GM21360 (cell line): Measurements from ENCODE around the gene CLINT1.
"Not testable (repeated sequence)": the region's sequence is repeated elsewhere in the genome, so short reads cannot be mapped to it uniquely, and the experiment has no call there.

Source experiments
- ATAC-seq: cut with Tn5 transposase; IDR thresholded peaks from one replicate; pipeline ENCODE4 v1.9.1; 2021; ENCODE audit warnings: mild to moderate bottlenecking, moderate library complexity; ENCODE audit not compliant: unreplicated experiment

Gene CLINT1

DNA sequence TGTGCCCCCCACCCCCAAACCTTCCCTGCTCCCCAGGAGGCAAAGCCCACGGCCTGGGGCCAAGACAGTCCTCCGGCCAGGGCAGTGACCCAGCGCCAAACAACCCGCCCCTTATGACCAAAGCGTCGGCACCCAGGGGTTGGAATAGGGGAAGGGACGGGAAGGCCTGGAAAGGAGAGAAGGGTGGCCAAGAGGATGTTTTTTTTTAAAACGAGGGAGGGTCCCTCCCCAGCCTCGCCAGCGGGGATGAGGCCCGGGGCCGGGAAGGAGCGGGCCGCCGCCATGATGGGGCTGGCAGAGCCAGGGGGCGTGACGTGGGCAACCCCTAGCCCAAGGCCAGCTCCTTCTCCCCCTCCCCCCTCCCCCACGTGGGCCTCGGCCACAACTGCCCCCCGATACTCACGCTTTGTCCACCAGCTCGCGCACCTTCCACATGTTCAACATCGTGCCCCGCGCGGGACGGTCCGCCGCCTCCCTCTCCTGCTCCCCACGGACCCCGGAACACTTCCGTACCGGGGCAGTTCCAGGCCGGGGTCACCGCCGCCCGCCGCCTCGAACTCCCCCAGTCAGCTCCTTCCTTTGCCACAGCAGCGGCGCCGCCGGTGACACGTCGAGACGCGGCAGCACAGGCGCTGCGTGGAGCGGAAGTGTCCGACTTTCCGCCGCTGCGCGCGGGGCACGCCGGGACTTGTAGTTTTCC is at the start of gene CLINT1:
Gene CLINT1 (minus strand): TSS at position 619 of the 700 bp plus-strand sequence. CDS start 175 bp downstream, at position 444.
- ATAC-seq = peak; percentile 55

DNA sequence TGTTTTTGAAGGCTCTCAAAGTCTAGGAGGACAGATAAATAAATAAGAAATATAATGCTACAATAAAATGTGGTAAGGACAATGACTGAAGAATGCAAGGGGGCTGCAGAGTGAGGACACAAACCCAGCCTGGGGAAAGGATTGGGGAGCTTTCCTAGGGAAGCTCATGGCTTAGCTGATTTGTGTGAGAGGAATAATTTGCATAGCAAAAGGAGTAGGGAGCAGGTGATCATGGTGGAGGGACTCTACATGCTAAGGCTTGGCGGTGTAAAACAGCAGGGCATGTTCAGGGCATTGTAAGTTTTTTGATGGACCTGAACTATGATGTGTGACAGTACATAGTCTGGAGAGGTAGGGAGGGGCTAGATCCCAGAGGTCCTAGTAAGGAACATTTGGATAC is 49.5 kb upstream of the CLINT1 start:
- ATAC-seq = no peak

- no peak for ATAC-seq
Observed at GRCh38 chr5:157907479-157907878, 48.5 kb upstream of the CLINT1 start.

GRCh38 chr5:157903117-157903450 is 44.1 kb upstream of the CLINT1 start:
- no peak for ATAC-seq

- ATAC-seq = no peak
Observed at GRCh38 chr5:157902449-157903116, 43.6 kb upstream of the CLINT1 start.

DNA sequence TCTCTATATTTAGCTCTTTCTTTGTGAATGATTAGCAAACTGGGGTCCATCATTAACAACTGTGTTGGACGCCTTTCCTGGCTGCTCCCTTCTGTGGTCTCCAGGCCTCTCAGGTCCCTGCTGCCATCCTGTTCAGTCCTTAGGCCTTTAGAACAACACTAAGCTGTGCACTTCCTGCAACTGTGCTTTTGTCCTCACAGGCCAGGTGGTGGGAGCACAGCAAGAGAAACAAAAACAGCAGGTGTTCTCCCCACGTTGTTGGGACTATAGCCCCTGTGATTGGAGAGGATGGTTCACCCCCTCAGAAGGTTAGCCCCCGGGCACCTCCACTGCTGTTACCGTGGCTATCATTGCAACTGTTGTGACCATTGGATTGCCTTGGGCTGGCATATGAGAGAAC is 41.7 kb upstream of the CLINT1 start:
- ATAC-seq = no peak

GRCh38 chr5:157893611-157894010 is 34.7 kb upstream of the CLINT1 start:
- no peak for ATAC-seq

GRCh38 chr5:157892974-157893373 is 34.0 kb upstream of the CLINT1 start:
- no peak for ATAC-seq

DNA sequence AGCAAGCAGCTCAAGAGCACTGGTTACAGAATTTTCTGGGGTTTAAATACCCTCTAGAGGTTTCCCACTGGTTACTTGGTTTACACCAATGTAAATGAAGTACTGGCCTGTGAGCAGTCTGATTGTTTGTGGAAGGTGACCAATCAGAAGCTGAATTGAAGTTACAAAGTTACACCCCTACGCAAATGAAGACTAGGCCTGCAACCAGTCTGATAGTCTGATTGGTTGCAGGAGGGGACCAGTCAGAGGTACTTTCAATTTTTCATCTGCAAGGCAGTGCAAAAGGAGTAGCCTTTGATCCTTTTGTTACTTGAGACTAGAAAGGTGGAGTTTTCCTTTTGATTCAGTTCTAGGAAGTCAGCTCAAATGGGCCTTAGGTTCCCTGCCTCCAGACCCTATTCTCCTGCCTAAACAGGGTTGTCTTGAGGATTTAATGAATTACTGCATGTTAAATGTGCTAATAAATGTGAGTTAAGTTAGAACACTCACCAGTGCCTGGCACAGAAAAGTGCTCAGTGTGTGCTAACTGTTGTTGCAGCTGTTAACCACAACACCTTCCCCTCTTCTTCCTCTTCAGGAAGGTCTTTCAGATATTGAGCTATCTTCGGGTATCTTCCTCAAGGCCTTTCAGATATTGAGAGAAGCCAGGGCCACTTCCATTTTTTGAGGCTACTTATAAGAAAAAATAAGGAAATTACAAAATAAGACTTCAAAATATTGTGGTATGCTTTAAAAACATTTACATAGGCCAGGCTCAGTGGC is 32.1 kb upstream of the CLINT1 start:
- no peak for ATAC-seq

GRCh38 chr5:157888814-157889532 is 30.0 kb upstream of the CLINT1 start:
- ATAC-seq = no peak

- no peak for ATAC-seq
Observed at GRCh38 chr5:157886796-157887380, 27.9 kb upstream of the CLINT1 start.

DNA sequence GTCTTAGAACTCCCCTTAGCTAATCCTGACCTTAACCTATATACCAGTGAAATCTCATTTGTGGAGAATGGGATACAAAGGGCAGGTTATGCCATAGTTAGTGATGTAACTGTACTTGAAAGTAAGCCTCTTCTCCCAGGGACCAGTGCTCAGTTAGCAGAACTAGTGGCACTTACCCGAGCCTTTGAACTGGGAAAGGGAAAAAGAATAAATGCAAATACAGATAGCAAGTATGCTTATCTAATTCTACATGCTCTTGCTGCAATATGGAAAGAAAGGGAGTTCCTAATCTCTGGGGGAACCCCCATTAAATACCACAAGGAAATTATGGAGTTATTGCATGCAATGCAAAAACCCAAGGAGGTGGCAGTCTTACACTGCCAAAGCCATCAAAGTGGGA is 26.1 kb upstream of the CLINT1 start:
- ATAC-seq = not testable (repeated sequence)

GRCh38 chr5:157881498-157881897 is 22.6 kb upstream of the CLINT1 start:
- not testable (repeated sequence) for ATAC-seq

- no peak for ATAC-seq
Observed at GRCh38 chr5:157877821-157878220, 18.9 kb upstream of the CLINT1 start.

DNA sequence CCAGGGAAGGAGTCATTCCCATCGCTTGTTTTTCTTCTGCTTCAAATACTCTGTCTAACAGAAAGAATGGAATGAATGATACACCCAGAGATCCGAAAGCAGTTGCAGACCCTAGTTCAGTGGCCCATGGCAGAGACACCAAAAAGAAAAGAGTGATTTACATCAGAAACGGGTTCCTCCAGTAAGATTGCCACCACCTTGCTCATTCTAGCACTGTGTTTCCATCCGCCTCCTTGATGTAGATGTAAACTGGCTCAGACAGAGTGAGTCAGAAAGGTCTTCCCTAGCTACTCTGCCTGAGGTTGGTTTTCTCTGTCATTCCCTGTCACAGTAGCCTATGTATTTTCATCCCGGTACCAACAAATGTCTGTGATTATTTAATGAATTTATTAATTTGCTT is 15.9 kb upstream of the CLINT1 start:
- no peak for ATAC-seq

DNA sequence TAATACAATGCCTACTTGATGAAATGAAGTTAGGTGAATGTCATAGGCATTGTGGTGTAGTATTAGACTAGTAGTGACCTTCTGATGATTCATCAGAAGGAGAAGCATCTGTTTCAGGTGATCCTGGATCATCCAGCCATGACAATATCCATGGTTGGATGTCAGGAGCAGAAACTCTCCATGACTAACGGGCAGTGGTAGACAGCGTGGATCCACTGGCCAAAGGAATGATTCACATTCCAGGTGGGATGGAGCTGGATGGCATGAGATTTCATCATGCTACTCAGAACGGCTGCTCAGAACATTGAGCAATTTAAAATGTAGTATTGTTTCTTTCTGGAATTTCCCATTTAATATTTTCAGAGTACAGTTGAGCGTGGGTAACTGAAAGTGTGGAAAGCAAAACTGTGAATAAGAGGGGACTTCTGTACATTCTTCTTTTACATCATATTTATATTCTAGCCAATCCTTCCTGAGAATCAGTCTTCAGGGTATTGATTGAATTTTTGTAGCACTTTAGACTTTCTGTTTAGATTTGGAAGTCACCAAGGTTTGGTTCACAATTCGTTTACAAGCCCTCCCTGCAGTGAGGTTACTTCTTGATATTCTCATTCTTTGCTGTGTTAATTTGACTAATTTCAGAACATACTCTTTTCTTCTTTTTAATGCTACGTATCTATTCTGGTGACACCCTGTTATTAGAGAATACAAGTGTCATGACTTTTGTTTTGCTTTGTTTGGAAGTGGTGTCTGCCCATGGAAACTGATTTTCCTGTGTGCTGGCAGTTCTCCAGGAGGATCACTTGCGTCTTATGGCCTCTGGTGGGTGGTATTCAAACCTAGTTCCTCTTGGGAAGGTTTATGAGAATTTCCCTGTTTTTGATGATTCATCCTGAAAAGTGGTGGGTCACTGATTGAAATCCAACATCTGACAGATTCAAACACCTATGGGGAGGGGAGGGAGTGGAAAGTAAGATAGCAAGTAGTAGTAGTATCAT is 12.2 kb upstream of the CLINT1 start:
- no peak for ATAC-seq

GRCh38 chr5:157867751-157868387 is 8.9 kb upstream of the CLINT1 start:
- ATAC-seq = no peak

GRCh38 chr5:157866536-157866935 is 7.6 kb upstream of the CLINT1 start:
- no peak for ATAC-seq

DNA sequence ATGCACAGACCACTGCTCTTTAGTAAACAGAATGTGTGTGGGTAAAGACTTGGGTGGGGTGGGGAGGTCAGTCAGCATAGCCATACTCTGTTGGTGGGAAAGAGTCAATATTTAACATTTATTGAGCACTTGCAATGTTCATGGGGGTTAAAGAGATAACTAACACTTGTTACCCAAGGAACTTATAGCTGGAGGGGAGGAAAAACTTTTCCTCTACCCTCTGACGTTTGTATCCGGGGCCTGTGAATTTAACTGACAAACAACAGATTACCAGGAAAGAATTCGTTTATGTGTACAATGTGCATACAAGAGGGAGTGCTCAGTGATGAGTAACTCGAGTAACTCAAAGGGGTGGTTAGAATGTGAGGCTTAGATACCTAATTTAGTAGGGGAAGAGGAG is 6.8 kb upstream of the CLINT1 start:
- no peak for ATAC-seq
